Measurements from ENCODE around the gene PPWD1. TPM values are rescaled to one million over a fixed set of nuclear protein-coding genes. Genes with fewer than 3 reads are reported as not detected.

PPWD1 gene
- total RNA-seq = 29.0 and 60.7 TPM in 2 replicates

GRCh38 chr5:65562731-65563701 is at the start of gene PPWD1, which contains the start of gene CENPK:
TSS of gene PPWD1 (plus strand) at chr5:65563296. CDS start at chr5:65563311, 15 bp downstream.
TSS of gene CENPK (minus strand) at chr5:65563168. CDS start at chr5:65554907, 8,261 bp downstream.

DNA sequence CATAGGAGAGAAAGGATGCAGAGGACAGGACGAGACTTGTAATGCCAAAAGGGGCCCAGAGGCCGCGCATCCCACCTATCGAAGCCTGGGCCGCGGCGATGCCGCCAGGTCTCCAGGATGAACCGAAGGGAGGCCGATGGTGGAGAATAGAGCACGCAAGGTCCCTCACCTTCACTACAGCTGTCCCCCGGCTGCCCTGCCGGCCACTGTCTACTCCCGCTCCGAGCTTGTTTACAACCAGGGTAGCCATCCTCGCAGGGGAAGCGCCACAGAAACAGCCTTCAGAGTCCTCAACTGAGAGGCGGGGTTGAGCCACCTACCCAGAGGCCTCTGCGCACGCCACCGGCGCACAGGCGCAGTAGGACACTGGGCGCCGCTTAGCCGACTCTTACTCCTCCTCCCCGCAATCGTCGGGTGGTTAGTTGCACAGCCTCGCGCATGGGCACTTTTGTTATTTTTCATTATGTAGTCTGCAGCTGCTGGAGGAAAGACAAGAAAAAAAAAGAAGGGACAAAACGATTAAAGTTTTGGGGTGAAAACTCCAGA is 61.0 kb downstream of the PPWD1 start, which contains the start of gene TRIM23:
Gene TRIM23, minus strand, starts transcription at position 309 of the 546 bp plus-strand sequence. Its CDS starts 59 bp downstream, at position 250.

GRCh38 chr5:65624571-65625555 is 61.8 kb downstream of the PPWD1 start, which contains the start of the genes SHLD3 and TRAPPC13:
TSS of gene SHLD3 (plus strand) at chr5:65625027. CDS start at chr5:65629588, 4,561 bp downstream.
TSS of gene TRAPPC13 (plus strand) at chr5:65625027. CDS start at chr5:65625061, 34 bp downstream.

Other genes with a start within 250 kb of the PPWD1 start
- gene ADAMTS6, start 81.4 kb upstream of the PPWD1 start, total RNA-seq = 28.0 and 174 TPM in 2 replicates
- 17.2 and 20.9 TPM in 2 replicates for gene CENPK, start 128 bp upstream of the PPWD1 start, total RNA-seq
- 17.6 and 27.8 TPM in 2 replicates for gene TRIM23, start 61.0 kb downstream of the PPWD1 start, total RNA-seq
- 3.1 and 5.7 TPM in 2 replicates for gene SHLD3, start 61.7 kb downstream of the PPWD1 start, total RNA-seq
- gene TRAPPC13, start 61.7 kb downstream of the PPWD1 start, total RNA-seq = 16.0 and 39.4 TPM in 2 replicates
- gene SGTB, start 158.8 kb downstream of the PPWD1 start, total RNA-seq = 7.8 and 9.8 TPM in 2 replicates
- 29.3 and 50.5 TPM in 2 replicates for gene NLN, start 158.9 kb downstream of the PPWD1 start, total RNA-seq